ENCODE results near the gene TSPAN18. TPM values are rescaled to one million over a fixed set of nuclear protein-coding genes. Genes with fewer than 3 reads are reported as not detected.

TSPAN18 gene
- total RNA-seq, 1 donor from 2014 or later = 12.8 TPM

- DNase-seq (ENCODE audit: extremely low spot score in 2 of 2) = no peak
- H3K4me1 ChIP-seq = peaks cover 6% of the 10 kb centered on the region
- intact Hi-C loops (cut with DNase I) = no loop called here
- no peak for TF ChIP-seq CTCF (IDR thresholded peaks at IDR 0.05)
- TF ChIP-seq POLR2AphosphoS5 (IDR thresholded peaks at IDR 0.05; ENCODE audit: insufficient read depth in 1 of 2, low read depth in 1 of 2) = peak in 1 of 2 donors; percentile 26
- TF ChIP-seq POLR2A (IDR thresholded peaks at IDR 0.05) = no peak
- no peaks in the 10 kb centered on the region for H3K36me3 ChIP-seq
- H3K27me3 ChIP-seq = no peaks in the 10 kb centered on the region
- no peak overlapping the region for H3K27ac ChIP-seq
- no peaks in the 10 kb centered on the region for H3K9me3 ChIP-seq
- no peak overlapping the region for H3K4me3 ChIP-seq
These were observed 91.3 kb downstream of the TSPAN18 start for GRCh38 chr11:44818110-44818509.

GRCh38 chr11:44819346-44819745 is 92.6 kb downstream of the TSPAN18 start:
- H3K36me3 ChIP-seq = no peaks in the 10 kb centered on the region
- H3K4me3 ChIP-seq = no peak overlapping the region
- no peak for DNase-seq (ENCODE audit: extremely low spot score in 2 of 2)
- TF ChIP-seq POLR2AphosphoS5 (IDR thresholded peaks at IDR 0.05; ENCODE audit: insufficient read depth in 1 of 2, low read depth in 1 of 2) (no peak), POLR2A (IDR thresholded peaks at IDR 0.05) (no peak), CTCF (IDR thresholded peaks at IDR 0.05) (no peak)
- intact Hi-C loops (cut with DNase I) = no loop called here
- H3K4me1 ChIP-seq = peaks cover 6% of the 10 kb centered on the region
- H3K9me3 ChIP-seq = no peaks in the 10 kb centered on the region
- H3K27ac ChIP-seq = no peak overlapping the region
- H3K27me3 ChIP-seq = no peaks in the 10 kb centered on the region

- Histone ChIP-seq H3K4me1 (peaks cover 6% of the 10 kb centered on the region), H3K27me3 (no peaks in the 10 kb centered on the region), H3K36me3 (no peaks in the 10 kb centered on the region), H3K9me3 (no peaks in the 10 kb centered on the region), H3K4me3 (no peak overlapping the region), H3K27ac (no peak overlapping the region)
- DNase-seq (ENCODE audit: extremely low spot score in 2 of 2) = no peak
- intact Hi-C loops (cut with DNase I) = no loop called here
- TF ChIP-seq POLR2A (IDR thresholded peaks at IDR 0.05) = no peak
- TF ChIP-seq CTCF (IDR thresholded peaks at IDR 0.05) = no peak
- no peak for TF ChIP-seq POLR2AphosphoS5 (IDR thresholded peaks at IDR 0.05; ENCODE audit: insufficient read depth in 1 of 2, low read depth in 1 of 2)
These were observed 95.6 kb downstream of the TSPAN18 start for GRCh38 chr11:44822369-44822768.

- Histone ChIP-seq H3K9me3 (no peaks in the 10 kb centered on the region), H3K4me3 (no peak overlapping the region), H3K36me3 (no peaks in the 10 kb centered on the region), H3K27ac (no peak overlapping the region), H3K27me3 (no peaks in the 10 kb centered on the region), H3K4me1 (no peaks in the 10 kb centered on the region)
- no peak for DNase-seq (ENCODE audit: extremely low spot score in 2 of 2)
- no peak for TF ChIP-seq CTCF (IDR thresholded peaks at IDR 0.05)
- TF ChIP-seq POLR2A (IDR thresholded peaks at IDR 0.05) = no peak
- TF ChIP-seq POLR2AphosphoS5 (IDR thresholded peaks at IDR 0.05; ENCODE audit: insufficient read depth in 1 of 2, low read depth in 1 of 2) = no peak
- intact Hi-C loops (cut with DNase I) = no loop called here
These were observed 96.2 kb downstream of the TSPAN18 start for GRCh38 chr11:44823006-44823405.

GRCh38 chr11:44823868-44824267 is 97.1 kb downstream of the TSPAN18 start:
- Histone ChIP-seq H3K27ac (no peak overlapping the region), H3K4me1 (no peaks in the 10 kb centered on the region), H3K27me3 (no peaks in the 10 kb centered on the region), H3K9me3 (no peaks in the 10 kb centered on the region), H3K4me3 (no peak overlapping the region), H3K36me3 (no peaks in the 10 kb centered on the region)
- TF ChIP-seq POLR2AphosphoS5 (IDR thresholded peaks at IDR 0.05; ENCODE audit: insufficient read depth in 1 of 2, low read depth in 1 of 2) (no peak), CTCF (IDR thresholded peaks at IDR 0.05) (no peak), POLR2A (IDR thresholded peaks at IDR 0.05) (no peak)
- intact Hi-C loops (cut with DNase I) = no loop called here
- no peak for DNase-seq (ENCODE audit: extremely low spot score in 2 of 2)

Measured in vagina (tissue), 2 donors.